BJ (cell line): ENCODE results near the gene PTH2. TPM values are rescaled to one million over a fixed set of nuclear protein-coding genes. Genes with fewer than 3 reads are reported as not detected.
"Not testable (repeated sequence)": the region's sequence is repeated elsewhere in the genome, so short reads cannot be mapped to it uniquely, and the experiment has no call there.

Source experiments
- CTCF ChIA-PET: fragments of 350-600 bp; formaldehyde crosslinking; extraction: SDS; loops from one replicate; lab custom pipeline; 2021; ENCODE audit warnings: antibody characterized with exemption, inconsistent platforms; lab: Yijun Ruan, JAX
- POLR2A ChIA-PET: fragments of 300-600 bp; sonication (Branson Sonifier 250); formaldehyde crosslinking; extraction: SDS; loops from one replicate; lab custom pipeline; 2021; ENCODE audit warnings: antibody characterized with exemption; lab: Charles Lee
- DNase-seq: peaks from one replicate; pipeline ENCODE4 v3.0.0-alpha.2; 2011; ENCODE audit warnings: low read depth
- H3K27me3 ChIP-seq: 2 replicates; pipeline ENCODE4 v1.6.0; 2011; ENCODE audit warnings: low read length; ENCODE audit not compliant: control insufficient read depth, insufficient read depth
- H3K36me3 ChIP-seq: 2 replicates; pipeline ENCODE4 v1.5.1; 2011; ENCODE audit warnings: low read length; ENCODE audit not compliant: control insufficient read depth, insufficient read depth
- H3K4me3 ChIP-seq: 2 replicates; pipeline ENCODE4 v1.5.1; 2011; ENCODE audit warnings: low read depth, mild to moderate bottlenecking, control low read depth, low read length
- CTCF ChIP-seq: IDR thresholded peaks from 2 replicates; pipeline ENCODE4 v1.5.1; 2011; ENCODE audit warnings: low read depth, mild to moderate bottlenecking, control low read depth, inconsistent platforms, low read length, moderate library complexity; ENCODE audit not compliant: insufficient read depth
- polyA plus RNA-seq: library from polyadenylated mRNA; depleted of rRNA; stranded (reverse); fragments of >200 nt; gene quantifications from 2 replicates; pipeline ENCODE4 v1.2.3, GENCODE V29; 2011; rRNA removed

The PTH2 gene
- polyA plus RNA-seq, 1 experiment, result not detected

GRCh38 chr19:49380391-49380790, 42.9 kb downstream of the PTH2 start:
- ChIA-PET CTCF (interaction anchor here (1.4 to 3.9 kb wide), 2 partner anchors 11 to 64 kb away, joined by 4 to 18 read pairs; no protein-coding TSS in a partner anchor), POLR2A (no interaction called here)
- Histone ChIP-seq H3K27me3 (no peaks in the 10 kb centered on the region; the same call in 1 of the 2 replicates), H3K4me3 (no peak overlapping the region), H3K36me3 (no peaks in the 10 kb centered on the region)
- no peak for TF ChIP-seq CTCF
- no peak for DNase-seq

- H3K4me3 ChIP-seq, result no peak overlapping the region
- POLR2A ChIA-PET, result no interaction called here
- CTCF ChIA-PET, result interaction anchor here (3.9 kb wide), 1 partner anchor 12 kb away, joined by 18 read pairs; no protein-coding TSS in a partner anchor
- no peak for DNase-seq
- H3K36me3 ChIP-seq, result no peaks in the 10 kb centered on the region
- no peak for TF ChIP-seq CTCF
- H3K27me3 ChIP-seq, result peaks cover 2% of the 10 kb centered on the region; the same call in 1 of the 2 replicates
Measured at GRCh38 chr19:49378512-49378911, 44.7 kb downstream of the PTH2 start.

GRCh38 chr19:49374665-49375434, 48.4 kb downstream of the PTH2 start:
- POLR2A ChIA-PET, result no interaction called here
- H3K27me3 ChIP-seq, result peaks cover 2% of the 10 kb centered on the region; the same call in 1 of the 2 replicates
- CTCF ChIA-PET, result interaction anchor here (1.0 to 1.9 kb wide), 2 partner anchors 16 to 79 kb away, joined by 3 to 4 read pairs; no protein-coding TSS in a partner anchor
- H3K4me3 ChIP-seq, result no peak overlapping the region
- no peak for DNase-seq
- no peak for TF ChIP-seq CTCF
- no peaks in the 10 kb centered on the region for H3K36me3 ChIP-seq

GRCh38 chr19:49373174-49373573, 50.1 kb downstream of the PTH2 start:
- CTCF ChIA-PET, result interaction anchor here (0.6 to 1.9 kb wide), 2 partner anchors 18 to 31 kb away, joined by 3 to 4 read pairs; no protein-coding TSS in a partner anchor
- H3K36me3 ChIP-seq, POLR2A ChIA-PET, H3K4me3 ChIP-seq, DNase-seq, H3K27me3 ChIP-seq: not testable (repeated sequence)

Other genes starting within 250 kb of the PTH2 start
- gene SLC6A16, start 98.2 kb downstream of the PTH2 start, polyA plus RNA-seq, result 0.42 and 0.58 TPM in 2 replicates
- not detected in 2 replicates for gene CD37, start 88.0 kb downstream of the PTH2 start, polyA plus RNA-seq
- 23.9 and 37.1 TPM in 2 replicates for gene TEAD2, start 61.0 kb downstream of the PTH2 start, polyA plus RNA-seq
- 0.10 and 0.26 TPM in 2 replicates for gene DKKL1, start 59.6 kb downstream of the PTH2 start, polyA plus RNA-seq
- not detected in 2 replicates for gene KASH5, start 35.2 kb downstream of the PTH2 start, polyA plus RNA-seq
- gene GFY, start 1.9 kb upstream of the PTH2 start, polyA plus RNA-seq, result not detected in 2 replicates
- 0.09 and 0.10 TPM in 2 replicates for gene SLC17A7, start 18.1 kb upstream of the PTH2 start, polyA plus RNA-seq
- gene PIH1D1, start 28.4 kb upstream of the PTH2 start, polyA plus RNA-seq, result 69.5 and 75.8 TPM in 2 replicates
- 5.9 and 15.0 TPM in 2 replicates for gene ALDH16A1, start 29.8 kb upstream of the PTH2 start, polyA plus RNA-seq
- gene FLT3LG, start 50.8 kb upstream of the PTH2 start, polyA plus RNA-seq, result 4.9 and 7.7 TPM in 2 replicates
- 2,322 and 6,136 TPM in 2 replicates for gene RPL13A, start 64.2 kb upstream of the PTH2 start, polyA plus RNA-seq
- 2,226 and 2,533 TPM in 2 replicates for gene RPS11, start 73.0 kb upstream of the PTH2 start, polyA plus RNA-seq
- 77.3 and 98.8 TPM in 2 replicates for gene FCGRT, start 89.2 kb upstream of the PTH2 start, polyA plus RNA-seq
- 52.4 and 68.9 TPM in 2 replicates for gene RCN3, start 104.6 kb upstream of the PTH2 start, polyA plus RNA-seq
- 59.2 and 87.6 TPM in 2 replicates for gene NOSIP, start 157.1 kb upstream of the PTH2 start, polyA plus RNA-seq
- gene PRRG2, start 157.9 kb upstream of the PTH2 start, polyA plus RNA-seq, result 0.12 and 0.13 TPM in 2 replicates
- 0.42 and 0.43 TPM in 2 replicates for gene PRR12, start 167.7 kb upstream of the PTH2 start, polyA plus RNA-seq
- 117 and 186 TPM in 2 replicates for gene RRAS, start 216.7 kb upstream of the PTH2 start, polyA plus RNA-seq
- 2.8 and 3.4 TPM in 2 replicates for gene SCAF1, start 218.8 kb upstream of the PTH2 start, polyA plus RNA-seq
- 47.5 and 68.5 TPM in 2 replicates for gene IRF3, start 242.4 kb upstream of the PTH2 start, polyA plus RNA-seq
- 14.2 and 21.5 TPM in 2 replicates for gene BCL2L12, start 242.5 kb upstream of the PTH2 start, polyA plus RNA-seq